D341Med (cell line): ENCODE data around the gene DDB1.

Source experiments
- DNase-seq: peaks from one replicate; pipeline ENCODE4 v3.0.0; 2012; ENCODE audit warnings: low spot score

Gene DDB1

GRCh38 chr11:61354208-61354607 is 21.3 kb upstream of the DDB1 start:
- DNase-seq: no peak

DNA sequence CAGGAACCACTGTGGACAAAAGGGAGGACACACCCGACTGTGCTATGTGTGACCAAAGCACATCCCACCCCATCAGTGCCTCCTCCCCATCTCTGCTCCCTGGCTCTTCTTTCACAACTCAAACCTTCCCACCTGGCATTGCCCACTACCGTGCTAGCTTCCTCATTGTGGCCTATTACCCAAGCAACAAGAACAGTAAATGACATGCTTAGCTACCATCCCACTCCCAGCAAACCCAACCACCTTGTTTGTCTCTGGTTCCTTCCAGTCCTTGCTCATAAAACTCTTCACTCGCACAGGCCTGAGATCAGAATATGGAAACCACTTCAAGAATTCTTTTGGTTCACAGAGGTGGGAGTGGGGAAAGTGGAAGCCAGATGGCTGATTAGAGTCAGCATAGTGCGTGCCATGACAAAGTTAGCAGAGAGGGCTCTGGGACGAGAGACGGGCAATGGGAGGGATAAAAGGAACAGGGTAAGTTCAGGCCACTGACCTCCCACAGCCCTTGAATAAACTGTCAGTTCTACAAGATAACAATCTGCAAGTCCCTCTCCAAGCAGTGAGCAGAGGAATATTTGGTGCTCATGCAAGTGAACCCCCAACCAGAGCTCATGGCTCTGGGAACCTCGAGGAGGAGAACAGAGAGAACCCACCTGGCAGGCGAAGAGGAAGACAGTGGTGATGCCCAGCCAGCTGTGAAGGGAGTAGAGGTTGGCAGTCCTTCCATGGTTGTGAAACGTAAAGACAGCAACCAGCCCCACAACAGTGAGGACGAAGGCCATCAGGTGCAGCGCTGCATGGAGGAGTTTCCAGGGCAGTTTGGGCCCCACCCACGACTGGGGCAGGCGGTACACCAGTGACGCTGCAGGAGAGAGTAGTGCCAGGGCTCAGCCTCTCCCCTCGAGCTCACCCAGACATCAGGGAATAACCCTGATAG is 20.5 kb upstream of the DDB1 start:
- no peak for DNase-seq

DNA sequence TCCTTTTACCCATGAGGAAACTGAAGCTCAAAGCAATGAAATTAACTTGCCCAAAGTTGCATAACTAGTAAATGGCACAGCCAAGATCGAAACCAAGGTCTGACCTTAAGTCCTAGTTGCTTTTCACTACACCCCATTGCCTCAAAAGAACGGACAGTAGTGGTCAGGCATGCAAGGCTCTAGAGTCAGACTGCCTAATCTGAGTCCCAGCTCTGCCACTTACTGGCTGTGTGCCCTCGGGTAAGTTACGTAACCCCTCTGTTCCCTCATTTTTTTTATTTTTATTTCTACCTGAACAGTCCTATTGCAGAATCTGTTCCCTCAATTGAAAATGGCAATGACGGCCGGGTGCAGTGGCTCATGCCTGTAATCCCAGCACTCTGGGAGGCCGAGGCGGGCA is 19.1 kb upstream of the DDB1 start:
- no peak for DNase-seq

DNA sequence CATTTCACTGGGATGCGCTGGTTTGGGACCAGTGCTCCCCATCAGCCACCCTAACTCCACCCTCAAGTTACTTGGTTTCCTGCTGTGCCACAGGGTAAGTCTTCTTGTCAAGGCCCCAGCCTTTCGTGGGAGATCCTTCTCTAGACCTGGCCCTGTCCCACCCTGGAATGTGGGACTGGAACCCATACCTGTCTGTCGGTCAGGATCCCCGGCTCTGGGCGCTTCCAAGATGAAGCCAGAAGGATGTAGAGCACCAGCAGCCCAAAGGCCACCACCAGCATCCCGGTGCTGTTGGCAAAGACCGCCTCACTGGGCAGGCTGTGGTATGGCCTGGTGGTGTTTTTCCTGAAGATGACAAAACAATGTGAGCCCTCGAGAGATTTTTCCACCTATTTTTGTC is 17.9 kb upstream of the DDB1 start:
- no peak for DNase-seq

GRCh38 chr11:61350336-61350735 is 17.4 kb upstream of the DDB1 start:
- no peak for DNase-seq

GRCh38 chr11:61349916-61350315 is 17.0 kb upstream of the DDB1 start:
- DNase-seq: no peak

DNA sequence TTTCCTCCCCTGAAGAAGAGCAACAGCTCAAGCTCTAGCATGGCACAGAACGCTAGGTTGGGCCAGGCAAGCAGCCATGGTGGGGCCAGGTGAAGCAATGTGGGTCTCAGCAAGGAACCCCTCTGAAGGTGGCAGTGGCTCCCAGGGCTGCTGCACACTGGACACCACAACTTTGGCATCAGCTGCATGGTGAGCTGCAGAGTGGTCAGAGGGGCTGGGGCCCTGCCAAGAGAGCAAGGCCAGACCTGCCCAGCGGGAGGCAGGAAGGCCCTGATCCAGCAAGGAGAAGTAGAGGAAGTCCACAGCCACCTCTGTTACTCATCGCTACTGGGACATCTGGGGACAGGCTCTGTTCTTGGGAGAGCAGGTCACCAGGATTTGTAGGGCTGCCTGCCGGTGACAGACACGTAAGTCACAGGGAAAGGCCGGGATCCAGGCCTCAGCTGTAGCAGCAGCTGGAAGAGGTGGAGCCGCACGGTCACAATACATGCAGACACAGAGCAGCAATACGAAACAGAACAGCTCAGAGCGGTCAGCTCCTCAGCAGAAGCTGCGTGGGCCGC is 16.4 kb upstream of the DDB1 start:
- no peak for DNase-seq

- DNase-seq: no peak
These were observed 15.1 kb upstream of the DDB1 start for GRCh38 chr11:61347916-61348461.

GRCh38 chr11:61345954-61346843 is 13.3 kb upstream of the DDB1 start:
- no peak for DNase-seq

GRCh38 chr11:61345170-61345610 is 12.3 kb upstream of the DDB1 start:
- peak; percentile 62 for DNase-seq

DNA sequence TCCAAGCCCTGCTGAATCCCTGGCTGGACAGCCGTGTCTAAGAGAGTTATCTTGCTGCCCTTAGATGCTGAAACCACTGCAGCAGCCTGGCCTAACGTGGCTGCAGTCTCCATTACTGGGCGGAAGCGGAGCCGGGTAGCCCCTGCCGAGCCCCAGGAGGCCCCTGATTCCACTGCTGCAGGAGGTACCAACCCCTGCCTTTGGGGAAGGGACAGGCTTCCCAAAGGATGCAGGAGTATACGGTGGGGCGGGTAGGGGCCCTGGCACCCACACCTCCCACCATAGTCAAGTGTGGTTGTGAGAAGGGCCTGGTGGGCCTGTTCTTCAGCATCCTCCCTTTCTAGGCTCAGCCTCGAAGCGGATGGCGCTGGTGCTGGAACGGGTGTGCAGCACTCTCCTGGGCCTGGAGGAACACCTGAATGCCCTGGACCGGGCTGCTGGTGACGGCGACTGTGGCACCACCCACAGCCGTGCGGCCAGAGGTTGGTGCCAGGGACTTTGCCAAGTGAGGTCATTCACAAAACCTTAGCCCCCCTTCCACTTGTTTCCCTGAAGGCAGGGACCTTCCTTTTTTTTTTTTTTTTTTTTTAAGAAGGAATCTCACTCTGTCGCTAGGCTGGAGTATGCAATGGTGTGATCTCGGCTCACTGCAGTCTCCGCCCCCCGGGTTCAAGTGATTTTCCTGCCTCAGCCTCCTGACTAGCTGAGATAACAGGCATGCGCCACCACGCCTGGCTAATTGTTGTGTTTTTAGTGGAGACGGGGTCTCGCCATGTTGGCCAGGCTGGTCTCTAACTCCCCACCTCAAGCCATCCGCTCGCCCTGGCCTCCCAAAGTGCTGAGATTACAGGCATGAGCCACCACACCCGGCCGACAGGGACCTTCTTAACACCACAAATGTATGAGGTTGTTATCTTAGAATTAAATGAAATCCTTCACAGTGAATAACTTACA is 11.2 kb upstream of the DDB1 start:
- no peak for DNase-seq

DNA sequence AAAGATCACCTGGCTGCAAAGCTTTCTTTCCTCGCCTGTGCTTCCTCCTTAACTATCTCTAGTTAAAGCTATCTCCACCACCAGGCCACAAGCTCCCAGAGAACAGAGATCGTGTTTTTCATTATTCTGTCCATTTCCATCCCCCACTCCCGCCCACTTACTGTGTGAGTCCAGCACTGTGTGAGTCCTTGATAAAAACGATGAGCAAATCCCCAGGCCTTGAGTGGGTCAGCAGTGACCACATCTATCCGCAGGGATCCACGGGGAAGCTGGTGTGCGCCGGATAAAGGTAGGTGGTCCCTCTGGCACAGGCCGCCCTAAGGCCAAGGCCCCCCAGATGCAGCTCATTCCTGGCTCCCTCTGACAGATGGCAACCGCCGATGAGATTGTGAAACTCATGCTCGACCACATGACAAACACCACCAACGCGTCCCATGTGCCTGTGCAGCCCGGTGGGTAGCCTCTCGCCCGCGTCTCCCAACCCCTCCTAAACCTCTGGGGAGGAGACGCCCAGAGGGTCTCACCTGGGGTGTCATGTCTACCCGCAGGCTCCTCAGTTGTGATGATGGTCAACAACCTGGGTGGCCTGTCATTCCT is 9.4 kb upstream of the DDB1 start:
- no peak for DNase-seq

DNA sequence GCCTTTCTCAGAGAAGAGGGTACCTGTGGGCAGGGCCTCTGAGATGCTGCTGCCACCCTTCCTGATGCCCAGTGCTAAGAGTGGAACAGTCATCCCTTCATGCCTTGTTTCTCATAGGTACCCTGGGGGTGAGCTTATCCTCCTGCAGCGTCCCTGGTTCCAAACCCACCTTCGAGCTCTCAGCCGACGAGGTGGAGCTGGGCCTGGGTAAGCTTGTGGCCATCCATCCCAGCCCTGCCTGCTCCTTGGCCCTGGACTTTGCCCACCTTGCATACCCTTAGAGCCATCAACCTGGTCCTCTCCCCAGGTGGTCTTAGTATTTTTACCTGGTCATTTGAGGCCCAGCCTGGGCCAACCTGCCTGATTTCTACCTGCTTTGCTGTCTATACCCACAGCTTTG is 8.8 kb upstream of the DDB1 start:
- DNase-seq: no peak

DNA sequence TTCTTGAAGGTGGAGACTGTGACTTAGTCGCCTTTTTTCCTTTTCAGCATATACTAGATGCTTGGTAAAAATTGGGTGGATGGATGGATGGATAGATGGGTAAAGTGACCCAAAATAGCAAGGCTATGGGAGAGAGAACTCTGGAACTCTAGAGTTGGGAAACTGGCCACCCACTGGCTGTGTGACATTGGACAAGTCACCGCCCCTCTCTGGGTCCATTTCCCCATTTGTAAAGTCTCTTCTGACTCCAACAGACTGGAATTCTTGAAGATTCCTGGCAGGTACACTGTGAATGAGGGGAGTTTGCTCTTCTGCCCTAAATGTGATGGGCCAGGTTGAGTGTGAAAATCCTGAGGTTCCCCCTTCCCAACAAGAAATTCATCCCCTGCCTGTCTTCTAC is 8.1 kb upstream of the DDB1 start:
- no peak for DNase-seq

DNA sequence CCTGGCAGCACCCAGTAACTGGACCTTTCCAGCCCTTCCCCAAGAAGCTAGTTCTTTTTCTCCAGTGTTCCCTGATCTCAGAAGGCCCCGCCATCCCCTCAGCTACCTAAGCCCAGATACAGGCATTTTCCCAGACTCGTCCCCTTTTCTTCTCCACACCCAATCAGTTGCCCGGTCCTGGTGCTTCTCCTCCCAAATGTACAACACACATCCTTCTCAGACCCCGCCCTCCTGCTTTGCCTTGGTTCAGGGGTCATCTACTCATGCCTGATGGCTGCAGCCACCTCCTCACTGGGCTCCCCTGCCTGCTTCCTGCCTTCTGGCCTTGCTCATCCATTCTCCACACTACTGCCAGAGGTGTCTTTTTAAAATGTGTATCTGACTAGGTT is 6.6 kb upstream of the DDB1 start:
- no peak for DNase-seq

- no peak for DNase-seq
These were observed 6.0 kb upstream of the DDB1 start for GRCh38 chr11:61338783-61339489.

- DNase-seq: no peak
These were observed 5.0 kb upstream of the DDB1 start for GRCh38 chr11:61337706-61338470.

DNA sequence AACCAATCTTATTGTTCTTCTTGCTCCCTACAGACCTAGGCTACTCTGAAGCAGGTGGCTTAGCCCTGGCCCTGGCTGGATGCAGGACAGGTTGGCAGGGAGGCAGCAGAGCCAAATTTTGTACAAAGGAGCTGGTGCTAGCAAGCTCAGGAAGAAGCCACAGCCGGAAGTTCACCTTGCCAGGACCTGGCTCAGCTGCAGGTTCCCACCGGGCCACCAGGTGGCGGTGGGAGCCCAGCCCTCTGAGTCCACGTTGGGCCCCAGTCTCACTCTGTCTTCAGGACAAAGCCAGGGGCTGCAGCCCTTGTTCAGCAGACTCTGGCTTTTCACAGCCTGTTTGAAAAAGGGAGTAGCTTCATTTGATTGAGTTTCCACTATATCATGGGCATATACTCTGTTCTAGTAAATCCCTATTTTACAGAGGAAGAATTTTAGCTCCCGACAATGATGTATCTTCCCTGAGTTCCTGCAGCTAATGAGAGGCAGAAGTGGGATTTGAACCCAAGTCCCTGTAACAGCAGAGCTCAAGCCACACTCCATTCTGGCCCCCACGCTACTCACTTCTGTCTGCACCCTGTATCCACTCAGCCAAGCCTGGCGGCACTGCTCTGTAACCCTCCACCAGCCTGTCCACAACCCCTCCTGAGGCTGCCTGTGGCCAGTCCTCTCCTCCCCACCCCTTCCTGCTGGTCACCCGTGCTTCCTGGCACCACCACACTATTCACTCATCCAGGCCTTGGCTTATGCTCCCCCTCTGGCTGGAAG is 3.4 kb upstream of the DDB1 start:
- DNase-seq: peak; percentile 90

DNA sequence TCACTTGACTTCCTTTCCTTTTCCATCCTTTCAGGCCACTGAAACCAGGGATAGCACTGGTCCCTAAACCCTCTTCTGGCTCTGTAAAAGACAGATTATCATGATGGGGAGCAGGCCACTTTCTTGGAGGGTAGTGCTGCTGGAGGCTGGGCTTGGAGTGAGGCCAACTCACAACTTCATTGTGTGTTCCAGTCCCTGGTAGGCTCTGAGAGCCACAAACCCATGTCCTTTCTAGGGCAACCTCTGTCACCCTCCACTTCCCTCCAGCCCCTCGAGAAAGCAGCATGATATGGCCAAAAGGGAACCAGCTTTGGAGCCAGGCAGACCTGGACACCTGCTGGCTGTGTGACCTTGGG is 2.4 kb upstream of the DDB1 start:
- DNase-seq: no peak
